GM12878 (cell line): ENCODE data around the gene SNN. TPM values are rescaled to one million over a fixed set of nuclear protein-coding genes. Genes with fewer than 3 reads are reported as not detected.

Source experiments
- ATAC-seq: fragments of 200-7000 bp; cut with Tn5 transposase; 3 replicates; pipeline ENCODE4 v1.9.1; 2020; ENCODE audit warnings: mild to moderate bottlenecking, moderate library complexity
- BruUV-seq: library from RNA; stranded (reverse); fragments of 400-500 nt; replicated peaks from 2 replicates; lab custom pipeline; 2021; lab: Mats Ljungman, UMichigan
- CTCF ChIA-PET: fragments of 300-600 bp; sonication (Branson Sonifier 250); formaldehyde crosslinking; extraction: SDS; loops from one replicate; lab custom pipeline; 2021; ENCODE audit warnings: inconsistent platforms; lab: Yijun Ruan, JAX
- POLR2A ChIA-PET: fragments of 350-600 bp; formaldehyde crosslinking; extraction: SDS; loops from one replicate; lab custom pipeline; 2021; ENCODE audit warnings: inconsistent platforms; lab: Charles Lee
- RAD21 ChIA-PET: fragments of 300-600 bp; sonication (Branson Sonifier 250); formaldehyde crosslinking; loops from one replicate; lab custom pipeline; 2023; ENCODE audit warnings: antibody characterized with exemption; ENCODE audit not compliant: unreplicated experiment; lab: Charles Lee
- SMC1A ChIA-PET: fragments of 300-600 bp; sonication (Branson Sonifier 250); formaldehyde crosslinking; loops from one replicate; lab custom pipeline; 2023; ENCODE audit not compliant: unreplicated experiment, uncharacterized antibody; lab: Charles Lee
- DNase-seq: peaks from one replicate; pipeline ENCODE4 v3.0.0-alpha.2; 2011; ENCODE audit warnings: low read depth, low spot score
- FAIRE-seq: peaks from 3 replicates; lab custom pipeline; 2011; peaks lifted over from hg19 to GRCh38; lab: Jason Lieb, UNC
- H2AFZ ChIP-seq: 2 replicates; pipeline ENCODE4 v1.6.0; 2011; ENCODE audit warnings: low read depth, low read length, control low read depth; ENCODE audit not compliant: control insufficient read depth
- H3K27ac ChIP-seq: 2 replicates; pipeline ENCODE4 v1.5.1; 2011; ENCODE audit warnings: control low read depth; ENCODE audit not compliant: control insufficient read depth, insufficient read depth
- H3K27me3 ChIP-seq, 2 experiments: replicated peaks in 1 of 2; 2 replicates each; pipeline versions ENCODE4 v1.6.0 to v1.6.1; 2011; ENCODE audit warnings: low read length in 1 of 2; ENCODE audit not compliant: control insufficient read depth in 2 of 2, insufficient read depth in 2 of 2
- H3K36me3 ChIP-seq, 2 experiments: 2 replicates each; pipeline ENCODE4 v1.5.1; 2011; ENCODE audit warnings: low read length in 1 of 2; ENCODE audit not compliant: control insufficient read depth in 2 of 2, insufficient read depth in 2 of 2
- H3K4me1 ChIP-seq: 2 replicates; pipeline ENCODE4 v1.6.1; 2011; ENCODE audit warnings: mild to moderate bottlenecking, low read length, moderate library complexity, mixed read lengths; ENCODE audit not compliant: control insufficient read depth, insufficient read depth
- H3K4me2 ChIP-seq: 2 replicates; pipeline ENCODE4 v1.6.0; 2011; ENCODE audit warnings: control low read depth; ENCODE audit not compliant: control insufficient read depth, insufficient read depth
- H3K4me3 ChIP-seq: fragments of 200-600 bp; sonication (generic); 2 replicates; pipeline ENCODE4 v1.5.1; 2016
- H3K79me2 ChIP-seq: 2 replicates; pipeline ENCODE4 v1.6.0; 2011; ENCODE audit warnings: low read length; ENCODE audit not compliant: control insufficient read depth, insufficient read depth
- H3K9ac ChIP-seq: 2 replicates; pipeline ENCODE4 v1.8.0; 2011; ENCODE audit warnings: low read length, control low read depth, mixed read lengths; ENCODE audit not compliant: control insufficient read depth, insufficient read depth
- H3K9me3 ChIP-seq: replicated peaks from 3 replicates; pipeline ENCODE4 v1.5.1; 2011; ENCODE audit warnings: mild to moderate bottlenecking, low read length; ENCODE audit not compliant: control insufficient read depth, insufficient read depth
- H4K20me1 ChIP-seq: 2 replicates; pipeline ENCODE4 v1.6.0; 2011; ENCODE audit not compliant: control insufficient read depth, insufficient read depth
- DPF2 ChIP-seq: fragments of 450-650 bp; IDR thresholded peaks from 2 replicates; pipeline ENCODE4 v1.6.1; 2017; ENCODE audit warnings: mild to moderate bottlenecking
- MEF2B ChIP-seq: fragments of 450-650 bp; IDR thresholded peaks from 2 replicates; pipeline ENCODE4 v1.6.1; 2018; ENCODE audit warnings: mild to moderate bottlenecking, moderate library complexity; ENCODE audit not compliant: partially characterized antibody, poor library complexity, severe bottlenecking
- RAD21 ChIP-seq: IDR thresholded peaks from 2 replicates; pipeline ENCODE4 v1.6.1; 2011; ENCODE audit warnings: mild to moderate bottlenecking, low read depth, low read length, moderate library complexity; ENCODE audit not compliant: insufficient read depth
- RAD51 ChIP-seq: fragments of 450-650 bp; IDR thresholded peaks from 2 replicates; pipeline ENCODE4 v1.6.1; 2016; ENCODE audit warnings: moderate library complexity, mild to moderate bottlenecking, inconsistent platforms
- SUZ12 ChIP-seq: fragments of 200-600 bp; sonication (generic); IDR thresholded peaks from one replicate; pipeline ENCODE4 v1.6.1; 2018; ENCODE audit warnings: antibody characterized with exemption, mild to moderate bottlenecking; ENCODE audit not compliant: unreplicated experiment
- ZNF207 ChIP-seq: fragments of 450-650 bp; IDR thresholded peaks from 2 replicates; pipeline ENCODE4 v1.6.1; 2014; ENCODE audit warnings: antibody characterized with exemption, mild to moderate bottlenecking, borderline replicate concordance
- WGBS: methylation state at CpG from one replicate; pipeline ENCODE4 v1.1.6; 2016; ENCODE audit warnings: low lambda C conversion rate; ENCODE audit not compliant: insufficient replicate concordance, insufficient coverage; ENCODE audit errors: missing lambda C conversion rate; 5-methylcytosine and 5-hydroxymethylcytosine counted together
- in situ Hi-C: fragments of 300-500 bp; cut with MboI; formaldehyde crosslinking; loops from 9 replicates; pipeline ENCODE4 v1.14.3; 2018; ENCODE audit warnings: mixed read lengths
- intact Hi-C: fragments of 100-400 bp; cut with micrococcal nuclease; formaldehyde crosslinking; loops from one replicate; pipeline ENCODE4 v1.14.2; 2022; ENCODE audit not compliant: unreplicated experiment
- polyA plus RNA-seq, 11 experiments: library from polyadenylated mRNA; depleted of rRNA in 4 of 11; unstranded in 6 of 11; stranded (reverse) in 5 of 11; fragments of >200 nt; fragmentation: Nextera tagmentation in 4 of 11; fragmentation: Illumina TruSeq in 1 of 11; extraction: Ambion mirVana in 4 of 11; extraction: Trizol in 1 of 11; gene quantifications; 1 replicate in 1 of 11; 2 replicates in 10 of 11; pipeline versions ENCODE4 v1.2.1 to v1.2.3, GENCODE V29; 2011 to 2016; ENCODE audit warnings: inconsistent platforms in 2 of 11, missing spikeins in 2 of 11, low read depth in 1 of 11
- total RNA-seq, 4 experiments: library from RNA; depleted of rRNA in 3 of 4; stranded (reverse); fragments of >200 nt in 3 of 4; fragmentation: Illumina TruSeq in 1 of 4; extraction: Trizol in 1 of 4; gene quantifications; 2 replicates each; pipeline versions ENCODE4 v1.2.1 to v1.2.3, GENCODE V29; 2013 to 2021
- TF ChIP-seq, protein P1 (sequence below): fragments of 450-650 bp; formaldehyde crosslinking; IDR thresholded peaks from 2 replicates; pipeline ENCODE4 v1.5.0; 2022; ENCODE audit warnings: mild to moderate bottlenecking, missing genetic modification characterization

SNN gene
- total and polyA plus RNA-seq, 10 of the 15 experiments (the other 5 are each of a cell fraction or from before 2014, with no cell fraction given) = 2.2 to 43.4 (median 27.8) TPM

DNA sequence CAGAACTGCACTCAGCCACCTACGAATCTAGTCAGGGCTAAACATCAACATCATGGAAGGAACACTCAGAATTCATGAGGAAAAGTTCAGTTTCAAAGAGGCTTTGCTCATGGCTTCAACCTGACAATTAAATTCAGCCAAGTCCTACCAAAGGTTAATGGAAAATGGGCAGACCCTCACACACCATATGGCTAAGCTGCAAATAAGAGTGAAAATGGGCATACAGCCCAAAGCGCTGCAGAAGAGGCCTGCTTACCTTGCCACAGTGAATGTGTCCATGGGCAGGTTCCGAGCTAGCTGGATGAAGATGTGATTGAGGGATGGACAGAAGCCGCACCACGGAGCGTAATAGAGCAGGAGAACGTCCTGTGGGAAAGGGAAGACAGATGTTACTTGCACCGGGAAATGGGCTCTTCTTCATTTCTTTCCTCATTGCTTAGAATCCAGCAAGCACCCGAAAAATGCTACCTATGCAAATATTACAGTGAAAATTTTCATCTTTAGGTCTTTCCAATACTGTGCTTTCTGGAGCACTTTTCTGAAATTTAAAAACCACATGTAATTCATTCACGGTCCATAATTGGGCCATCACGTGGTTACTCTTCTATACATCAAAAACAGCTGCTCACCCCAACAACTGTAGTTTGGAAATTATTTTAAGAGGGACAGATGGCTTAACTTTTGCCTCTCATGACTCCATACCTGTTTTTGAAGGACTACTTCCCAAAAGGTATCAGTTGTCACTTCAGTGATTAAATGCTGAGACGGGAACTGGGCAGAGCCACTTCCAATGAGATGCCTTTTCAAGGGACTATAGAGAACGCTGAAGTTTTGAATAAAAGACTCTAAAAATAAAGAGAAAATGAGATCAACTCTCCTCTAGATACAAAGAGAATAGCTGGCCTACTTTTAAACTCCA, 19.6 kb downstream of the SNN start:
- in situ Hi-C loops (no loop called here), intact Hi-C loops (no loop called here)
- SMC1A ChIA-PET = interaction anchor here (0.8 to 4.9 kb wide), 21 partner anchors 7 to 111 kb away, joined by 3 to 46 read pairs (median 7); partner anchors contain the start of genes SNN and TXNDC11
- CTCF ChIA-PET = interaction anchor here (0.7 to 4.3 kb wide), 8 partner anchors 9 to 106 kb away, joined by 3 to 34 read pairs (median 8); no protein-coding TSS in a partner anchor
- RAD21 ChIA-PET = interaction anchor here (0.7 to 3.3 kb wide), 21 partner anchors 10 to 281 kb away, joined by 3 to 34 read pairs (median 6); partner anchors contain the start of genes SNN, TXNDC11 and ZC3H7A
- POLR2A ChIA-PET = interaction anchor here (0.7 to 6.0 kb wide), 13 partner anchors 9 to 161 kb away, joined by 3 to 63 read pairs (median 5); partner anchors contain the start of genes SNN and TXNDC11
- 85% methylated on average over 13 of the region's 13 CpGs for WGBS
- Histone ChIP-seq H4K20me1 (no peaks in the 10 kb centered on the region), H3K4me1 (peaks cover 65% of the 10 kb centered on the region), H3K36me3 (peaks cover 29 to 53% of the 10 kb centered on the region in 2 experiments), H3K4me2 (peak overlapping the region; percentile 1), H2AFZ (no peak overlapping the region), H3K9me3 (no peaks in the 10 kb centered on the region), H3K9ac (no peak overlapping the region), H3K4me3 (no peak overlapping the region), H3K27ac (peak overlapping the region; percentile 68; the same call in 1 of the 2 replicates), H3K79me2 (peaks cover 14% of the 10 kb centered on the region), H3K27me3 (no peaks in the 10 kb centered on the region)
- FAIRE-seq (no peak), DNase-seq (no peak), ATAC-seq (no peak)
- TF ChIP-seq ZNF207 (no peak), SUZ12 (no peak), MEF2B (no peak), DPF2 (no peak), RAD21 (no peak), RAD51 (peak; percentile 58)
- TF ChIP-seq, protein P1, sequence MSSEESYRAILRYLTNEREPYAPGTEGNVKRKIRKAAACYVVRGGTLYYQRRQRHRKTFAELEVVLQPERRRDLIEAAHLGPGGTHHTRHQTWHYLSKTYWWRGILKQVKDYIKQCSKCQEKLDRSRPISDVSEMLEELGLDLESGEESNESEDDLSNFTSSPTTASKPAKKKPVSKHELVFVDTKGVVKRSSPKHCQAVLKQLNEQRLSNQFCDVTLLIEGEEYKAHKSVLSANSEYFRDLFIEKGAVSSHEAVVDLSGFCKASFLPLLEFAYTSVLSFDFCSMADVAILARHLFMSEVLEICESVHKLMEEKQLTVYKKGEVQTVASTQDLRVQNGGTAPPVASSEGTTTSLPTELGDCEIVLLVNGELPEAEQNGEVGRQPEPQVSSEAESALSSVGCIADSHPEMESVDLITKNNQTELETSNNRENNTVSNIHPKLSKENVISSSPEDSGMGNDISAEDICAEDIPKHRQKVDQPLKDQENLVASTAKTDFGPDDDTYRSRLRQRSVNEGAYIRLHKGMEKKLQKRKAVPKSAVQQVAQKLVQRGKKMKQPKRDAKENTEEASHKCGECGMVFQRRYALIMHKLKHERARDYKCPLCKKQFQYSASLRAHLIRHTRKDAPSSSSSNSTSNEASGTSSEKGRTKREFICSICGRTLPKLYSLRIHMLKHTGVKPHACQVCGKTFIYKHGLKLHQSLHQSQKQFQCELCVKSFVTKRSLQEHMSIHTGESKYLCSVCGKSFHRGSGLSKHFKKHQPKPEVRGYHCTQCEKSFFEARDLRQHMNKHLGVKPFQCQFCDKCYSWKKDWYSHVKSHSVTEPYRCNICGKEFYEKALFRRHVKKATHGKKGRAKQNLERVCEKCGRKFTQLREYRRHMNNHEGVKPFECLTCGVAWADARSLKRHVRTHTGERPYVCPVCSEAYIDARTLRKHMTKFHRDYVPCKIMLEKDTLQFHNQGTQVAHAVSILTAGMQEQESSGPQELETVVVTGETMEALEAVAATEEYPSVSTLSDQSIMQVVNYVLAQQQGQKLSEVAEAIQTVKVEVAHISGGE (CRISPR knock-in tag) = no peak
- no TSS peak for BruUV-seq
